NOMO-1 (cell line): ENCODE measurements around the gene ZNF689.

ENCODE experiments used
- DNase-seq, 2 experiments: peaks; one replicate each; lab custom pipeline; 2025; ENCODE audit not compliant: unreplicated experiment in 2 of 2; lab: John Stamatoyannopoulos, UW

Gene ZNF689

GRCh38 chr16:30609926-30610839 is at the start of gene ZNF689:
TSS of gene ZNF689 (minus strand) at chr16:30610389. CDS start at chr16:30610041, 348 bp downstream.
- DNase-seq = peak; percentile 94 to 95

- DNase-seq = peak; percentile 99
Measured at GRCh38 chr16:30658731-30659506, 48.7 kb upstream of the ZNF689 start.

GRCh38 chr16:30657866-30658730 is 47.9 kb upstream of the ZNF689 start, which contains the start of gene FBRS:
TSS of gene FBRS (plus strand) at chr16:30658431. CDS start at chr16:30659519, 1,088 bp downstream.
- peak; percentile 99 to 100 for DNase-seq

- DNase-seq = peak in 1 of 2 experiments; percentile 46
Measured at GRCh38 chr16:30656974-30657865, 47.0 kb upstream of the ZNF689 start.

- no peak for DNase-seq
Measured at GRCh38 chr16:30656388-30656787, 46.2 kb upstream of the ZNF689 start.

- no peak for DNase-seq
Measured at GRCh38 chr16:30655815-30656347, 45.7 kb upstream of the ZNF689 start.

- DNase-seq = no peak
Measured at GRCh38 chr16:30654856-30655255, 44.7 kb upstream of the ZNF689 start.

- DNase-seq = no peak
Measured at GRCh38 chr16:30652718-30653117, 42.5 kb upstream of the ZNF689 start.

- DNase-seq = no peak
Measured at GRCh38 chr16:30652005-30652296, 41.8 kb upstream of the ZNF689 start.

- peak; percentile 68 to 83 for DNase-seq
Measured at GRCh38 chr16:30651124-30652004, 41.2 kb upstream of the ZNF689 start.

- DNase-seq = peak; percentile 99
Measured at GRCh38 chr16:30650369-30651123, 40.4 kb upstream of the ZNF689 start, which contains the start of gene PRR14. TSS of gene PRR14 (plus strand) at chr16:30650960. CDS start at chr16:30651646, 686 bp downstream.

GRCh38 chr16:30649725-30650368 is 39.7 kb upstream of the ZNF689 start:
- DNase-seq = peak; percentile 38 to 44

GRCh38 chr16:30647274-30647571 is 37.0 kb upstream of the ZNF689 start:
- no peak for DNase-seq

- no peak for DNase-seq
Measured at GRCh38 chr16:30645727-30646126, 35.5 kb upstream of the ZNF689 start.

GRCh38 chr16:30644334-30644830 is 34.2 kb upstream of the ZNF689 start:
- no peak for DNase-seq

- DNase-seq = no peak
Measured at GRCh38 chr16:30641378-30641982, 31.3 kb upstream of the ZNF689 start.

- DNase-seq = peak in 1 of 2 experiments; percentile 50
Measured at GRCh38 chr16:30637944-30638343, 27.8 kb upstream of the ZNF689 start.
